ENCODE measurements around the gene ROPN1L. TPM values are rescaled to one million over a fixed set of nuclear protein-coding genes. Genes with fewer than 3 reads are reported as not detected.

The ROPN1L gene
- total RNA-seq, 1 donor from 2014 or later: not detected

- H3F3A ChIP-seq (ENCODE audit: low read depth): no peaks in the 10 kb centered on the region
- H2AFZ ChIP-seq (replicated peaks): no peak overlapping the region
- TF ChIP-seq EZH2 (IDR thresholded peaks at IDR 0.05) (no peak), EZH2phosphoT487 (IDR thresholded peaks at IDR 0.05) (no peak), CTCF (IDR thresholded peaks at IDR 0.05) (no peak)
- no peaks in the 10 kb centered on the region for H3K27me3 ChIP-seq
- no peak overlapping the region for H3K4me3 ChIP-seq
- no peak overlapping the region for H3K9ac ChIP-seq
- no peaks in the 10 kb centered on the region for H3K9me3 ChIP-seq (ENCODE audit: low read depth)
- H3K36me3 ChIP-seq: peaks cover 18% of the 10 kb centered on the region
- H3K4me1 ChIP-seq: no peaks in the 10 kb centered on the region
- no peaks in the 10 kb centered on the region for H3K79me2 ChIP-seq (ENCODE audit: low read depth)
- H3K27ac ChIP-seq: no peak overlapping the region
- H3K4me2 ChIP-seq: no peak overlapping the region
- no peak for DNase-seq (ENCODE audit: low spot score)
- H4K20me1 ChIP-seq (ENCODE audit: low read depth): no peaks in the 10 kb centered on the region
- H3K9me3 Mint-ChIP-seq: no peaks in the 10 kb centered on the region
- no peaks in the 10 kb centered on the region for H3K4me1 Mint-ChIP-seq
- H3K27me3 Mint-ChIP-seq (ENCODE audit: insufficient read depth, low read depth): no peaks in the 10 kb centered on the region
- H3K4me3 Mint-ChIP-seq: no peak overlapping the region
- no peak overlapping the region for H3K27ac Mint-ChIP-seq
- peaks cover 41% of the 10 kb centered on the region for H3K36me3 Mint-ChIP-seq
Observed at GRCh38 chr5:10420468-10420867, 21.2 kb upstream of the ROPN1L start.

- Mint-ChIP-seq H3K36me3 (peaks cover 40% of the 10 kb centered on the region), H3K4me1 (no peaks in the 10 kb centered on the region), H3K4me3 (no peak overlapping the region), H3K27ac (no peak overlapping the region), H3K9me3 (no peaks in the 10 kb centered on the region), H3K27me3 (ENCODE audit: insufficient read depth, low read depth) (no peaks in the 10 kb centered on the region)
- Histone ChIP-seq H3K4me3 (no peak overlapping the region), H3K79me2 (ENCODE audit: low read depth) (no peaks in the 10 kb centered on the region), H3K9ac (no peak overlapping the region), H3K27ac (no peak overlapping the region), H3K4me2 (no peak overlapping the region), H3F3A (ENCODE audit: low read depth) (no peaks in the 10 kb centered on the region), H4K20me1 (ENCODE audit: low read depth) (no peaks in the 10 kb centered on the region), H3K9me3 (ENCODE audit: low read depth) (no peaks in the 10 kb centered on the region), H3K27me3 (no peaks in the 10 kb centered on the region), H3K36me3 (peaks cover 17% of the 10 kb centered on the region), H3K4me1 (no peaks in the 10 kb centered on the region), H2AFZ (replicated peaks) (no peak overlapping the region)
- DNase-seq (ENCODE audit: low spot score): no peak
- TF ChIP-seq CTCF (IDR thresholded peaks at IDR 0.05) (no peak), EZH2phosphoT487 (IDR thresholded peaks at IDR 0.05) (no peak), EZH2 (IDR thresholded peaks at IDR 0.05) (no peak)
Observed at GRCh38 chr5:10420932-10421331, 20.7 kb upstream of the ROPN1L start.

- Histone ChIP-seq H3K27ac (no peak overlapping the region), H3K9me3 (ENCODE audit: low read depth) (no peaks in the 10 kb centered on the region), H2AFZ (replicated peaks) (no peak overlapping the region), H3K4me3 (no peak overlapping the region), H4K20me1 (ENCODE audit: low read depth) (no peaks in the 10 kb centered on the region), H3K27me3 (no peaks in the 10 kb centered on the region), H3F3A (ENCODE audit: low read depth) (no peaks in the 10 kb centered on the region), H3K36me3 (peaks cover 18% of the 10 kb centered on the region), H3K4me1 (no peaks in the 10 kb centered on the region), H3K4me2 (no peak overlapping the region), H3K9ac (no peak overlapping the region), H3K79me2 (ENCODE audit: low read depth) (no peaks in the 10 kb centered on the region)
- no peak for DNase-seq (ENCODE audit: low spot score)
- Mint-ChIP-seq H3K27ac (no peak overlapping the region), H3K27me3 (ENCODE audit: insufficient read depth, low read depth) (no peaks in the 10 kb centered on the region), H3K4me3 (no peak overlapping the region), H3K36me3 (peaks cover 44% of the 10 kb centered on the region), H3K4me1 (no peaks in the 10 kb centered on the region), H3K9me3 (no peaks in the 10 kb centered on the region)
- TF ChIP-seq EZH2 (IDR thresholded peaks at IDR 0.05) (no peak), CTCF (IDR thresholded peaks at IDR 0.05) (no peak), EZH2phosphoT487 (IDR thresholded peaks at IDR 0.05) (no peak)
Observed at GRCh38 chr5:10421896-10422691, 19.6 kb upstream of the ROPN1L start.

Data from neural progenitor cell (in vitro differentiated cells).